ENCODE data around the gene THADA.

GRCh38 chr2:43452318-43452731, 143.5 kb downstream of the THADA start:
- TF ChIP-seq CTCF (IDR thresholded peaks at IDR 0.05) (no peak), EZH2phosphoT487 (IDR thresholded peaks at IDR 0.05) (no peak), EZH2 (IDR thresholded peaks at IDR 0.05) (no peak)

All from neural progenitor cell (in vitro differentiated cells).